NB4 (cell line): ENCODE results near the gene SLC35G3.
A peak's percentile ranks its signal among the peaks of the same experiment; 100 is the strongest.
"Not testable (repeated sequence)": the region's sequence is repeated elsewhere in the genome, so short reads cannot be mapped to it uniquely, and the experiment has no call there.

Source experiments
- DNase-seq: peaks from one replicate; pipeline ENCODE4 v3.0.0; 2010; ENCODE audit warnings: low read depth
- H3K4me3 ChIP-seq: one replicate; pipeline ENCODE4 v1.5.1; 2011; ENCODE audit warnings: mild to moderate bottlenecking, low read depth, low read length, moderate library complexity
- CTCF ChIP-seq: IDR thresholded peaks from one replicate; pipeline ENCODE4 v1.5.1; 2012; ENCODE audit warnings: low read depth, low read length
- MYC ChIP-seq: IDR thresholded peaks from 2 replicates; pipeline ENCODE4 v1.6.1; 2011; ENCODE audit warnings: low read depth, low read length
- POLR2A ChIP-seq: IDR thresholded peaks from 2 replicates; pipeline ENCODE4 v1.6.1; 2011; ENCODE audit warnings: mild to moderate bottlenecking; ENCODE audit not compliant: insufficient read length; ENCODE audit errors: extremely low read depth
- TF ChIP-seq, protein P1 (sequence below): IDR thresholded peaks from 2 replicates; pipeline ENCODE4 v1.6.1; 2011; ENCODE audit warnings: low read depth, low read length

Gene SLC35G3

GRCh38 chr17:35160354-35161201 is 33.6 kb downstream of the SLC35G3 start:
- TF ChIP-seq POLR2A = no peak
- TF ChIP-seq, protein P1, sequence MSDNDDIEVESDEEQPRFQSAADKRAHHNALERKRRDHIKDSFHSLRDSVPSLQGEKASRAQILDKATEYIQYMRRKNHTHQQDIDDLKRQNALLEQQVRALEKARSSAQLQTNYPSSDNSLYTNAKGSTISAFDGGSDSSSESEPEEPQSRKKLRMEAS = peak; percentile 64; the same call in 1 of the 2 replicates
- peak overlapping the region; percentile 12 for H3K4me3 ChIP-seq
- peak; percentile 74 for DNase-seq

GRCh38 chr17:35159940-35160339 is 34.3 kb downstream of the SLC35G3 start:
- H3K4me3 ChIP-seq = no peak overlapping the region
- TF ChIP-seq POLR2A (no peak), CTCF (no peak), MYC (no peak)
- TF ChIP-seq, protein P1 = no peak
- DNase-seq = no peak

DNA sequence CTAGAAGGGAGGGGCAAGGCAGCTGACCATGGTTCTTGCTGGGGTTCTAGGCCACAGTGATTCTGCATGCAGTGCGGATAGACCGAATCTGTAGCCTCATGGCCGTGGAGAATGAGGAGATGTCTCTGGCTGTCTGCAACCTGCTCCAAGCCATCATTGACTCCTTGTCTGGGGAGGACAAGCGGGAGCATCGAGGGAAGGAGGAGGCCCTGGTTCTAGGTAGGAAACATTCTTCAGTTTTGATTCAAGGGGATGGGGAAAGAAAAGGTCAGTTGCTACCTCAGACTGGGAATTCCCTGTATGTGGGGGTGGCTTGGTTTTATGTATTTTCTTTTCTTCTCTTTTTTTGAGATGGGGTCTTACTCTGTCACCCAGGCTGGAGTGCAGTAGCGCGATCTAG is 38.9 kb downstream of the SLC35G3 start:
- no peak overlapping the region for H3K4me3 ChIP-seq
- DNase-seq = no peak
- TF ChIP-seq POLR2A = no peak
- TF ChIP-seq MYC = no peak
- no peak for TF ChIP-seq CTCF
- TF ChIP-seq, protein P1 = no peak

GRCh38 chr17:35154196-35155165 is 39.7 kb downstream of the SLC35G3 start:
- no peak for DNase-seq
- TF ChIP-seq, protein P1 = no peak
- TF ChIP-seq CTCF = no peak
- TF ChIP-seq POLR2A = no peak
- TF ChIP-seq MYC = no peak
- no peak overlapping the region for H3K4me3 ChIP-seq

GRCh38 chr17:35152421-35153140 is 41.6 kb downstream of the SLC35G3 start:
- no peak for DNase-seq
- H3K4me3 ChIP-seq = no peak overlapping the region
- no peak for TF ChIP-seq POLR2A
- no peak for TF ChIP-seq CTCF
- TF ChIP-seq MYC = no peak
- TF ChIP-seq, protein P1 = no peak

GRCh38 chr17:35151080-35151479 is 43.1 kb downstream of the SLC35G3 start:
- H3K4me3 ChIP-seq, DNase-seq: not testable (repeated sequence)
